ENCODE results near the gene LRBA. TPM values are rescaled to one million over a fixed set of nuclear protein-coding genes. Genes with fewer than 3 reads are reported as not detected.

Gene LRBA
- total and polyA plus RNA-seq, 9 donors: 9.7 to 49.2 (median 30.4) TPM

GRCh38 chr4:150890246-150890645 is 124.8 kb downstream of the LRBA start:
- no peak overlapping the region for H3K4me3 ChIP-seq
- H3K9me3 ChIP-seq: no peaks in the 10 kb centered on the region
- 81 to 87% (median 81%) methylated on average over 2 of the region's 2 CpGs for WGBS, 3 donors
- DNase-seq: no peak
- no peak overlapping the region for H3K27ac ChIP-seq
- TF ChIP-seq POLR2A (IDR thresholded peaks at IDR 0.05): no peak
- intact Hi-C loops (cut with DNase I): no loop called here
- H3K36me3 ChIP-seq: no peaks in the 10 kb centered on the region
- H3K27me3 ChIP-seq: no peaks in the 10 kb centered on the region
- no peaks in the 10 kb centered on the region for H3K4me1 ChIP-seq (ENCODE audit: insufficient read depth)

DNA sequence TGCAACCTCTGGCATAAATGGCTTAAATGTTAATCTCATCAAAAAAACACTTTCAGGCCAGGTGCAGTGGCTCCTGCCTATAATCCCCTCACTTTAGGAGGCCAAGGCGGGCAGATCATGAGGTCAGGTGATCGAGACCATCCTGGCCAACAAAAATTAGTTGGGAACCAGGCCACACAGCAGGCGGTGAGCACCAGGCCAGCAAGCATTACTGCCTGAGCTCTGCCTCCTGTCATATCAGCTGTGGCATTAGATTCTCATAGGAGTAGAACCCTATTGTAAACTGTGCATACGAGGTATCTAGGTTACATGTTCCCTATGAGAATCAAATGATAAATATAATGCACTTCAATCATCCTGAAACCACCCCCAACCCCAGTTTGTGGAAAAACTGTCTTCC is 125.8 kb downstream of the LRBA start:
- no peak for DNase-seq
- TF ChIP-seq POLR2A (IDR thresholded peaks at IDR 0.05) (no peak), CTCF (IDR thresholded peaks at IDR 0.05) (no peak), EP300 (IDR thresholded peaks at IDR 0.05) (no peak)
- intact Hi-C loops (cut with DNase I): no loop called here
- Histone ChIP-seq H3K4me1 (ENCODE audit: insufficient read depth) (no peaks in the 10 kb centered on the region), H3K4me3 (no peak overlapping the region), H3K9me3 (no peaks in the 10 kb centered on the region), H3K27ac (no peak overlapping the region), H3K36me3 (no peaks in the 10 kb centered on the region), H3K27me3 (no peaks in the 10 kb centered on the region)
- 93 to 99% (median 97%) methylated on average over 4 of the region's 4 CpGs for WGBS, 3 donors

DNA sequence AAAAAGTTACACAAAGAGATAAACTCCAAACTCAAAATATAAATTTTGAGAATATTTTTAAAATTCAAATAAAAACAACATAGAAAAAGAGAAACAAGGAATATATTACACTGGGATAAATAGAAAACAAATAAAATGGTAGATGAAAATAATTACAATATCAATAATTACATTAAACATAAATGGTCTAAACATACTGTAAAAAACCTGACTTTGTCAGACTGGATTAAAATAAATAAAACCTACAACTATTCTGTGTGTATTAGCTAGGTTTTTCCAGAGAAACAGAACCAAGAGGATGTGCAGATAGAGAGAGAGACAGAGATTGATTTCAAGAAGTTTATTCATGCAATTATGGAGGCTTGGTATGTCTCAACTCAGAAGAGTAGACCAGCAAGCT is 126.5 kb downstream of the LRBA start:
- no peak for DNase-seq
- H3K4me3 ChIP-seq: no peak overlapping the region
- intact Hi-C loops (cut with DNase I): no loop called here
- H3K9me3 ChIP-seq: no peaks in the 10 kb centered on the region
- TF ChIP-seq CTCF (IDR thresholded peaks at IDR 0.05) (no peak), EP300 (IDR thresholded peaks at IDR 0.05) (no peak), POLR2A (IDR thresholded peaks at IDR 0.05) (no peak)
- no peak overlapping the region for H3K27ac ChIP-seq
- no peaks in the 10 kb centered on the region for H3K27me3 ChIP-seq
- H3K4me1 ChIP-seq (ENCODE audit: insufficient read depth): no peaks in the 10 kb centered on the region
- no peaks in the 10 kb centered on the region for H3K36me3 ChIP-seq

DNA sequence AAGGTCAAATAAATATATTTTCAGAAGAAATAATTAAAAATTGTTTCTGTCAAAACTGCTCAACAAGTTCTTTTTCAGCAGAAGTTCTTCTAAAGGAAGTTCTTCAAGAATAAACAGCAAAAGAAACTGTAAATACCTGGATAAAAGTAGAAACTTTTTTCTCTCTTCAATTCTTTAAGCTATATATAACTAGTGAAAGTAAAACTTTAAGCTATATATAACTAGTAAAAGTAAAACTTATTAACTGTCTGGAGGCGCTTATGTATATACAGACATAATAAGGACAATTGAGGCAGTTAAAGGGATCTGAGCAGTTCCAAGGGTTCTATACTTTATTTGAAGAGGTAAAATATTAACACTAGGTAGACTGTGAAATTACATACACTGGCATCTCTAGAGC is 126.9 kb downstream of the LRBA start:
- Histone ChIP-seq H3K27me3 (no peaks in the 10 kb centered on the region), H3K9me3 (no peaks in the 10 kb centered on the region), H3K36me3 (no peaks in the 10 kb centered on the region), H3K4me1 (ENCODE audit: insufficient read depth) (no peaks in the 10 kb centered on the region), H3K4me3 (no peak overlapping the region), H3K27ac (no peak overlapping the region)
- intact Hi-C loops (cut with DNase I): no loop called here
- DNase-seq: no peak
- TF ChIP-seq EP300 (IDR thresholded peaks at IDR 0.05) (no peak), CTCF (IDR thresholded peaks at IDR 0.05) (no peak), POLR2A (IDR thresholded peaks at IDR 0.05) (no peak)
- WGBS, 3 donors: 0 to 3% (median 0%) methylated on average over 1 of the region's 1 CpG

DNA sequence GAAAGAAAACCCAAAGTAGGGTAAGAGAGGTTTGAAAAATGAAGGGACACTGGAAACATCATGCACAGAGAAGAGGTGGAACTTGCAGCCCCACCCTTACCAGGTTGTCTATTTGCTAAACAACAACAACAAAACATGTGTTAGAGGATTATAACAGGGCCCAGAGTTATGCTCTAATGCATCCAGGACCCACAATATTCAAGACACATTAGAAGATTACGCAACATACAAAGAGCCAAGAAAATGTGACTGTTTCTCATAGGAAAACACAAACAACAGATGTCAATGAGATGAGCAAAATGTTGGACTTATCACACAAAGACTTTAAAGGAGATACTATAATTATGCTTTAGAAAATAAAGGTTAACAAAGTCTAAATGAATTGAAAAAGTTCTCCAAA is 128.5 kb downstream of the LRBA start:
- Histone ChIP-seq H3K27ac (no peak overlapping the region), H3K36me3 (no peaks in the 10 kb centered on the region), H3K4me3 (no peak overlapping the region), H3K9me3 (no peaks in the 10 kb centered on the region), H3K27me3 (peaks cover 3% of the 10 kb centered on the region), H3K4me1 (ENCODE audit: insufficient read depth) (no peaks in the 10 kb centered on the region)
- WGBS, 3 donors: 96 to 100% (median 98%) methylated on average over 1 of the region's 1 CpG
- TF ChIP-seq POLR2A (IDR thresholded peaks at IDR 0.05) (no peak), CTCF (IDR thresholded peaks at IDR 0.05) (no peak), EP300 (IDR thresholded peaks at IDR 0.05) (no peak)
- no peak for DNase-seq
- intact Hi-C loops (cut with DNase I): no loop called here

Measured in ovary (tissue), 9 donors.